SK-N-MC (cell line): ENCODE results near the gene MEX3C.

Source experiments
- DNase-seq: peaks from one replicate; pipeline ENCODE4 v3.0.0-alpha.2; 2011; ENCODE audit warnings: low read depth, low spot score
- H3K27ac ChIP-seq: fragments of 200-600 bp; sonication (generic); 2 replicates; pipeline ENCODE4 v1.5.1; 2016; ENCODE audit warnings: mixed run types
- H3K36me3 ChIP-seq: fragments of 200-600 bp; sonication (generic); 2 replicates; pipeline ENCODE4 v1.6.1; 2017; ENCODE audit warnings: antibody characterized with exemption, low read length, mixed read lengths; ENCODE audit not compliant: insufficient read depth
- H3K4me3 ChIP-seq: fragments of 200-600 bp; sonication (generic); 2 replicates; pipeline ENCODE4 v1.5.1; 2016
- H3K9ac ChIP-seq: fragments of 200-600 bp; sonication (generic); 2 replicates; pipeline ENCODE4 v1.8.0; 2017; ENCODE audit warnings: mixed run types, mixed read lengths; ENCODE audit not compliant: insufficient read length
- H3K9me3 ChIP-seq: fragments of 200-600 bp; sonication (generic); 2 replicates; pipeline ENCODE4 v1.6.1; 2017; ENCODE audit warnings: low read depth, mild to moderate bottlenecking, antibody characterized with exemption, low read length, moderate library complexity, mixed read lengths
- EZH2 ChIP-seq: fragments of 200-600 bp; sonication (generic); IDR thresholded peaks from one replicate; pipeline ENCODE4 v1.6.1; 2017; ENCODE audit warnings: antibody characterized with exemption
- FOXP2 ChIP-seq: optimal IDR thresholded peaks from 2 replicates; pipeline ENCODE3; 2011; ENCODE audit warnings: mild to moderate bottlenecking, moderate library complexity; ENCODE audit not compliant: insufficient read depth; ENCODE audit errors: extremely low read length, control extremely low read depth
- POLR2AphosphoS5 ChIP-seq: IDR thresholded peaks from 2 replicates; pipeline ENCODE4 v1.6.1; 2012; ENCODE audit warnings: mild to moderate bottlenecking, low read depth, low read length, borderline replicate concordance

The MEX3C gene

DNA sequence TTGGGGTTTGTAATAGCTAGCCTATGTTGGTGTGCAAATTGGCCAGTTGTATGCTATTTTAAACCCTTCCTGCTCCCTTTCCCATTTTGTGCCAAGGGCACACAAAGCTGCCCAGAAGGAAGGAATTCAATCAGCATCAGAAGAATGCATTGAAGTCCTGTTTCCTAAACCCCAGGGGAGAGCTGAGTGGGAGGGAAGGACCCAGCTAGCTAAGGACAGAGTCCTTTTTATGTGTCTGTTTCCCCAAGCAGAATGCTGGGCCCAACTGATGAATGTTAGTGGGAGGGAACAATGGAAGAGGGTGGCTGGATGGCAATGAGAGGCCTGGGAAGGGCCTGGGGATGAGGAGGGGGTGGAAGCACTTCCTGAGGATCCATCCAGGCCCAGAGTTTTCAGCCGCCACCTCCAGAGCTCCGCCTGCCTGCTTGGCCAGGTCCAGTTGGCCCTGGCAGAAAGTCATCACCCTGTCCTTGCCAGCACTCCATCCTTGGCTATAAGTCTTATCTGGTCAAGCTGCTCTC is 32.7 kb downstream of the MEX3C start:
- no peak overlapping the region for H3K27ac ChIP-seq
- no peaks in the 10 kb centered on the region for H3K36me3 ChIP-seq
- no peak for DNase-seq
- H3K9ac ChIP-seq = no peak overlapping the region
- no peaks in the 10 kb centered on the region for H3K9me3 ChIP-seq
- no peak for TF ChIP-seq EZH2
- TF ChIP-seq POLR2AphosphoS5 = no peak
- no peak for TF ChIP-seq FOXP2
- no peak overlapping the region for H3K4me3 ChIP-seq

DNA sequence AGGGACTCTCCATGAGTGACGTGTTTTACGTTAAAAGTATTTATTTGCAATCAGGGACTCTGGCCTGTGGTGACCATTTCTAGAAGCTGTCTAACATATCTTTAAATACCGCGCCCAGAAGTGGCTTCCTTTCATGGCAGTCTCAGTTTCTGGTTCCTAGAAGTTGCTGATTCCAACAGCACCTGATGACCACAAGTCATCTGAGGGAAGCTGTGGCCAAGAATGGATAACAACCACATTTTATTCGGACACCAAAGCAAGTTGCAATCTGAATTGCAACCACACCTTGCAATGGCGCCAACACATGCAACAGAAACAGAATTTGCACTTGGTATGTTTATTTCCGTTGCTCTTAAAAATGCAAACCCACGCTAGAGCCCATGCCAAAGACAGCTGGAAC is 33.1 kb downstream of the MEX3C start:
- Histone ChIP-seq H3K4me3 (no peak overlapping the region), H3K9me3 (no peaks in the 10 kb centered on the region), H3K27ac (no peak overlapping the region), H3K36me3 (no peaks in the 10 kb centered on the region), H3K9ac (no peak overlapping the region)
- no peak for TF ChIP-seq EZH2
- TF ChIP-seq FOXP2 = no peak
- TF ChIP-seq POLR2AphosphoS5 = no peak
- no peak for DNase-seq

DNA sequence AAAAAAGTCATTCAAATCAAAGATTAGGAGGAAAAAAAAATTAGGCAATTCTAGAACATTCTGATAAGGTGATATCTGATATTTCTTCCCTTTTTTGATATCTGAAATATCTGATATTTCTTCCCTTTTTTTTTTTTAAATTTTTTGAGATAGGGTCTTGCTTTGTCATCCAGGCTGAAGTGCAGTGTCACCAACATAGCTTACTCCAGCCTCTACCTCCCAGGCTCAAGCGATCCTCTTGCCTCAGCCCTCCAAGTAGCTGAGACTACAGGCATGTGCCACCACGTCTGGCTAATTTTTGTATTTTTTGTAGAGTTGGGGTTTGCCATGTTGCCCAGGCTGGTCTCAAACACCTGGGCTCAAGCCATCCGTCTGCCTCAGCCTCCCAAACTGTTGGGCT is 33.9 kb downstream of the MEX3C start:
- TF ChIP-seq POLR2AphosphoS5 (no peak), EZH2 (no peak), FOXP2 (no peak)
- no peaks in the 10 kb centered on the region for H3K9me3 ChIP-seq
- H3K36me3 ChIP-seq = no peaks in the 10 kb centered on the region
- H3K9ac ChIP-seq = no peak overlapping the region
- no peak for DNase-seq
- H3K4me3 ChIP-seq = no peak overlapping the region
- H3K27ac ChIP-seq = no peak overlapping the region

DNA sequence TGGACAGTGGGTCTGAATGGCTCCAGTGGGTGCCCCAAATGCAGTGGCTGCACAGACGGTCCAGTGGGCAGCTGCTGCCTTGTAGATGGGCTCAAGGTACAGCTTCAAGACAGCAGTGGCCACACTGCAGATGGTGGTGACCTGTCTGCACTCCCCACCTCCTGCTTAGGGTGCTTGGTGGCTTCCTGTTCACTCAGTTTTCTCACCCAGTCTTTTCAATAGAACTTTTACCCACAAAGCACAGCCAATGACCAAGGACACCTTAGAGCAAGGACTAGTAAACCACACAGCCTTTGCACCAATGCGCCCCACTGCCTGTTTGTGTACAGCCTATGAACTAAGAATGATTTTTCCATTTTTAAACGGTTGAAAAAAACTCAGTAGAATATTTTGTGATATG is 34.9 kb downstream of the MEX3C start:
- H3K36me3 ChIP-seq = no peaks in the 10 kb centered on the region
- no peak overlapping the region for H3K9ac ChIP-seq
- DNase-seq = no peak
- H3K4me3 ChIP-seq = no peak overlapping the region
- no peaks in the 10 kb centered on the region for H3K9me3 ChIP-seq
- no peak for TF ChIP-seq EZH2
- no peak overlapping the region for H3K27ac ChIP-seq

DNA sequence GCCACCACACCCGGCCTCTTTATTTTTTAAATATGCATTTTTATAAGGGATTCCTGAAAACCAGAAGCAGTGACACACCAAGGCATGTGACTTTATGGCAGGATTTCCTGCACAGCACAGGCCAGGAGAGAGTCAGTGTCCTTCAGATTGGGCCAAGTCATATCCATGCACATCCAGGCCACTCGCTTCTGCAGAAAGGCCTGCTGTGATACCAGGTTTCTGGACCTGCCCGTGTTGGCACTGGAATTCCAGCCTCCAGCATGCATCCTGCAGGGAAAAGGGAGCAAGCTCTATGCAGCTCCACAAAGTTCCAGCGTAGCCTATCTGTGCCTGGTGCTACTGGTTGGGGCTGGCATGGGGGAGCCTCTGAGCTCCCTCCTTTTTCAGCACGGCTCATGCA is 36.8 kb downstream of the MEX3C start:
- Histone ChIP-seq H3K36me3 (no peaks in the 10 kb centered on the region), H3K27ac (no peak overlapping the region), H3K4me3 (no peak overlapping the region), H3K9me3 (no peaks in the 10 kb centered on the region), H3K9ac (no peak overlapping the region)
- TF ChIP-seq FOXP2 (no peak), EZH2 (no peak), POLR2AphosphoS5 (no peak)
- DNase-seq = no peak

DNA sequence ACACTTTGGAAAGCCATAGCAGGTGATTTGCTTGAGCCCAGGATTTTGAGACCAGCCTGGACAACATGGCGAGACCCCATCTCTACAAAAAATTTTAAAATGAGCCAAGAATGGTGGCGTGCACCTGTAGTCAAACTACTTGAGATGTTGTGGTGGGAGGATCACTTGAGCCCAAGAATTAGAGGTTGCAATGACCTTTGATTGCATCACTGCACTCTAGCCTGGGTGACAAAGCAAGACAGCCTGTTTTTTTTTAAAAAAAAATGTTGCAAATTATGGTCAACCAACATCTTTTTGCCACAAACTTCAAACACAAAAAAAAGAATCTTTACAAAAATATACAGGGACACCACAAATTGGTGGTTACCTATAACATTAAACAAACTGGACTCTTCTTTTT is 40.3 kb downstream of the MEX3C start:
- H3K4me3 ChIP-seq = no peak overlapping the region
- no peak for DNase-seq
- TF ChIP-seq POLR2AphosphoS5 (no peak), FOXP2 (no peak), EZH2 (no peak)
- H3K9me3 ChIP-seq = no peaks in the 10 kb centered on the region
- H3K9ac ChIP-seq = no peak overlapping the region
- H3K27ac ChIP-seq = no peak overlapping the region
- no peaks in the 10 kb centered on the region for H3K36me3 ChIP-seq

DNA sequence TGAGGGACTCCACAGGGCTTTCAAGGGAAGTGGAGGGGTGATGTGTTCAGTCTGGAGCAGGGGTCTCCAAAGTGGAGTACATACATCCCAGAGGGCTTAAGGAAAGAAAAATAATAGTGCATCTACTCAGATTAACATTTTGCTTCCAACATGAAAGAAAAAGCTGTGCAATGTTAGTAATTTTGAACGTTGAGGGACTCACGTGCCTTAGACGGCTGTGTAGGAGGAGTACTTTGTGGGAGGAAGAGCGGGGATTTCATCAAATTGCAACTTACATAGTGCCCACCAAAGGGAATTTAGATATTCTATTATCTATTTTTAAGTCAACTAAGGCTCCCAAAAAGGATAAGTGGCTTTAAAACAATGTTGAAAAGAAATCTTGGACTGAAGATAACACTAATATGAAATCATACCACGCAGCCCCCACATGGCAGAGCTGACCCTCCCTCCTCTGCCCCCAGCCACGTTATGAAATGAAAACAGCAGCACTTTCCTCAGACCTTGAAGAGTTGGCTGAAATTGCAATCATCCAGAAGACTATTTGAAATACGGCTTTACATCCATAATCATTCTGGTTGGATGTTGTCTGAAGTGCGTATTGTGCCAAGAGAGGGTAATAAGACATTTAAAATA is 42.9 kb downstream of the MEX3C start:
- Histone ChIP-seq H3K9ac (no peak overlapping the region), H3K4me3 (no peak overlapping the region), H3K36me3 (no peaks in the 10 kb centered on the region), H3K27ac (no peak overlapping the region), H3K9me3 (no peaks in the 10 kb centered on the region)
- no peak for DNase-seq
- TF ChIP-seq FOXP2 (no peak), POLR2AphosphoS5 (no peak), EZH2 (no peak)

DNA sequence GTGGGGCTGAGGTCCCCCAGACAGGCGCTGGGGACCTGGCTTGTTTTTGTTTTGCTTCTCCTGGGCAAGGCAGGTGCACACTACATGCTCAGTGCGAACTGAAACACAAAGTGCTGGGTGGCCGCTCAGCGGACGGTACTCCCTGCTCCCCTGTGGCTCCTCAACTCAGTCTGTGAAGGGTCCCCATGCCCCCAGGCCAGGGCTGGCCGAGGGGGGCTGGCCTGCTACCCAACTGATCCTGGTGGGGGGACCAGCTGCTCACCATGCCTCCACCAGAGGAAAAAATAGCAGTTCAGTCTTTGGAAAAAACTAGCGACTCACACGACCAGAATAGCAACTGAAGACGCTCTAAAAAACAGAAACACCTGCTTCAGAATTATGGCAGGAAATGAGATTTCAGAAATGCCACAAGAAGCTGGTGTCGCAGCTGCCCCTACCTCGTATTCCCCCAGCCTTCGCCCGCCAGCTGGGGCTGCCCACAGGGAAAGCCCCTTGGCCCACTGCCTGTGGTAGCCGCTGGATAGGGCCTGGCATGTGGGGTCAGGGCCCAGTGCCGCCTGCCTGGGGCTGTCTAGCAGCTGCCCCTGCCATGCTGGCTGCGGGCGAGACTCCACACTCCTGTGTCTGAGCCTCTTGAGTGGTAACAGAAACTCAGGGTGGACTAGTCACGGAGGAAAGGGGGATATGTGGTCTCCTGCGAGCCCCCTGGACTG is 43.7 kb downstream of the MEX3C start:
- DNase-seq = no peak
- no peak overlapping the region for H3K9ac ChIP-seq
- no peaks in the 10 kb centered on the region for H3K9me3 ChIP-seq
- H3K36me3 ChIP-seq = no peaks in the 10 kb centered on the region
- H3K27ac ChIP-seq = no peak overlapping the region
- no peak for TF ChIP-seq FOXP2
- TF ChIP-seq POLR2AphosphoS5 = no peak
- TF ChIP-seq EZH2 = no peak
- H3K4me3 ChIP-seq = no peak overlapping the region
